ENCODE data around the gene DPYSL5. TPM values are rescaled to one million over a fixed set of nuclear protein-coding genes. Genes with fewer than 3 reads are reported as not detected.

The DPYSL5 gene
- total RNA-seq, 2 donors from 2014 or later = 0.24 to 0.35 TPM

GRCh38 chr2:26873286-26873983, 25.5 kb downstream of the DPYSL5 start:
- Histone ChIP-seq H3K27ac (no peak overlapping the region), H3K4me1 (no peaks in the 10 kb centered on the region), H3K36me3 (no peaks in the 10 kb centered on the region), H3K9ac (ENCODE audit: low read depth in 2 of 2, low read length in 2 of 2) (no peak overlapping the region), H3K27me3 (no peaks in the 10 kb centered on the region), H3K9me3 (no peaks in the 10 kb centered on the region), H3K4me3 (no peak overlapping the region)
- TF ChIP-seq, protein P1, sequence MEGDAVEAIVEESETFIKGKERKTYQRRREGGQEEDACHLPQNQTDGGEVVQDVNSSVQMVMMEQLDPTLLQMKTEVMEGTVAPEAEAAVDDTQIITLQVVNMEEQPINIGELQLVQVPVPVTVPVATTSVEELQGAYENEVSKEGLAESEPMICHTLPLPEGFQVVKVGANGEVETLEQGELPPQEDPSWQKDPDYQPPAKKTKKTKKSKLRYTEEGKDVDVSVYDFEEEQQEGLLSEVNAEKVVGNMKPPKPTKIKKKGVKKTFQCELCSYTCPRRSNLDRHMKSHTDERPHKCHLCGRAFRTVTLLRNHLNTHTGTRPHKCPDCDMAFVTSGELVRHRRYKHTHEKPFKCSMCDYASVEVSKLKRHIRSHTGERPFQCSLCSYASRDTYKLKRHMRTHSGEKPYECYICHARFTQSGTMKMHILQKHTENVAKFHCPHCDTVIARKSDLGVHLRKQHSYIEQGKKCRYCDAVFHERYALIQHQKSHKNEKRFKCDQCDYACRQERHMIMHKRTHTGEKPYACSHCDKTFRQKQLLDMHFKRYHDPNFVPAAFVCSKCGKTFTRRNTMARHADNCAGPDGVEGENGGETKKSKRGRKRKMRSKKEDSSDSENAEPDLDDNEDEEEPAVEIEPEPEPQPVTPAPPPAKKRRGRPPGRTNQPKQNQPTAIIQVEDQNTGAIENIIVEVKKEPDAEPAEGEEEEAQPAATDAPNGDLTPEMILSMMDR (IDR thresholded peaks at IDR 0.05) = no peak
- intact Hi-C loops (cut with DNase I) = no loop called here
- no peak for DNase-seq

- intact Hi-C loops (cut with DNase I) = no loop called here
Measured at GRCh38 chr2:26874514-26874913, 26.6 kb downstream of the DPYSL5 start.

DNA sequence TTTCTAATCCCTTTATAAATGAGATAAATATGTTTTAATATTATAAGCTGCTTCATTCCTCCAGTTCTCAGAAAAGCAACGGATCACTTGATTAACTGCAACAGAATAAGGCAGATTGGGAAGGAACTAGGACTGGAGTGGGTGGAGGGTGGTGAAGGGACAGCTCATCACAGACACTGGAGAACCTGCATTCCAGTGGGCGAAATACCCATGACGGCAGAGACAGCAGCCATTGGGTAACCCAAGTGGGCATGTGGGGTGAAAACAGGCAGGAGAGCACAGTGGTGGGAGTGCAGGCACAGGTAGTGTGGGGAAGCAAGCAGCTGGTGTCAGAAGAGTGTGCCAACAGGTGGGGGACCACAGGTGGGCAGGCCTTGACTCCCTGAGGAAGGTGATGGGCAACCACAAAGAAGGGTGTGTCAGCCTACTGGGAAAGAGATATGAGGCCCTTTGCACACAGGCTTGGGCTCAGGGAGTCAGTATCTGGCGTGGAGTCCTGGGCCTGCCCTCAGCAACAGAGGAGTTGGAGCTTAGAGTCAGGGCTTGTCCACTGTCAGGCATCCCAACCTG, 27.2 kb downstream of the DPYSL5 start:
- Histone ChIP-seq H3K4me1 (no peaks in the 10 kb centered on the region), H3K9ac (ENCODE audit: low read depth in 2 of 2, low read length in 2 of 2) (no peak overlapping the region), H3K9me3 (no peaks in the 10 kb centered on the region), H3K27ac (no peak overlapping the region), H3K4me3 (no peak overlapping the region), H3K27me3 (no peaks in the 10 kb centered on the region), H3K36me3 (no peaks in the 10 kb centered on the region)
- intact Hi-C loops (cut with DNase I) = no loop called here
- TF ChIP-seq, protein P1 (IDR thresholded peaks at IDR 0.05) = no peak
- DNase-seq = no peak

More at GRCh38 chr2:26874514-26874913, 26.6 kb downstream of the DPYSL5 start:
- no peak for DNase-seq
- Histone ChIP-seq H3K27ac (no peak overlapping the region), H3K4me3 (no peak overlapping the region), H3K36me3 (no peaks in the 10 kb centered on the region), H3K9ac (ENCODE audit: low read depth in 2 of 2, low read length in 2 of 2) (no peak overlapping the region), H3K4me1 (no peaks in the 10 kb centered on the region), H3K9me3 (no peaks in the 10 kb centered on the region), H3K27me3 (no peaks in the 10 kb centered on the region)
- TF ChIP-seq, protein P1 (IDR thresholded peaks at IDR 0.05) = no peak

DNA sequence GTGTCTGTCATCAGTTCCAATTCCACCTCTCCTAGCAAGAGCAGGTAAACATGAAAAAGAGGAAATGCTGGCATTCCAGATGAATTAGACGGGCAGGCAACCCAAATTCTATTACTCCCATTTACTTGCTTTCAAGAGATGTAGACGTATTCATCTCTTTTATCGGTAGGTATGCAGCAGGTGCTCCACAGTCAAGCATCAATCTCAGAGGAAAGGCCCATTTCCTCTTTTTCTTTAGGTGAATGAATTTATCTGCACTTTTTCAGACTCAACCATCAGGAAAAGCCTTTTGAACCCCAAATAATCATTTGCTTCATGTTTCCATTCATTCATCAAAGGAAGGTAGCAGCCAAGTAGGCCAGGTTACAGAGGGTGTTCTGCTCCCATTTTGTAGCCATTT, 27.9 kb downstream of the DPYSL5 start:
- no peaks in the 10 kb centered on the region for H3K4me1 ChIP-seq
- H3K4me3 ChIP-seq = no peak overlapping the region
- no peak for DNase-seq
- no peaks in the 10 kb centered on the region for H3K36me3 ChIP-seq
- TF ChIP-seq, protein P1 (IDR thresholded peaks at IDR 0.05) = no peak
- no peaks in the 10 kb centered on the region for H3K9me3 ChIP-seq
- H3K27me3 ChIP-seq = no peaks in the 10 kb centered on the region
- intact Hi-C loops (cut with DNase I) = no loop called here
- no peak overlapping the region for H3K9ac ChIP-seq (ENCODE audit: low read depth in 2 of 2, low read length in 2 of 2)
- no peak overlapping the region for H3K27ac ChIP-seq

DNA sequence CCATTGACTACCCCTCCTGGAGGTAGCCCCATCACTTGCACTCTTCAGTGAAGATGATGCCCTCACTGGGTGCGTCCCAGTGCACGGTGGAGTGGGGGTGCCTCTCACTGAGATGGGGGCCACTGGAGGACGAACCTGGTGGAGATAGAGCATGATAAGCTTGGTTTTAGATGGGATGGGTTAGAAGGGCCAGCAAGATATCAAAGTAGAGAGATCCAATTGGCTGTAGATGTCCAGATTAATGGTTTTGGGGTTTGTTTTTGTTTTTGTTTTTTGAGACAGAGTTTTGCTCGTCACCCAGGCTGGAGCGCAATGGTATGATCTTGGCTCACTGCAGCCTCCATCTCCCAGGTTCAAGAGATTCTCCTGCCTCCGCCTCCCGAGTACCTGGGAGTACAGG, 28.3 kb downstream of the DPYSL5 start:
- Histone ChIP-seq H3K27me3 (no peaks in the 10 kb centered on the region), H3K4me1 (no peaks in the 10 kb centered on the region), H3K27ac (no peak overlapping the region), H3K4me3 (no peak overlapping the region), H3K9ac (ENCODE audit: low read depth in 2 of 2, low read length in 2 of 2) (no peak overlapping the region), H3K9me3 (no peaks in the 10 kb centered on the region), H3K36me3 (no peaks in the 10 kb centered on the region)
- intact Hi-C loops (cut with DNase I) = no loop called here
- TF ChIP-seq, protein P1 (IDR thresholded peaks at IDR 0.05) = no peak
- no peak for DNase-seq

Data from colonic mucosa (tissue), 4 donors.